Activated CD4-positive, CD25-positive, alpha-beta regulatory T cell treated with anti-CD3 and anti-CD28 coated beads, Interleukin-2, amount 50 U/mL, for 72 hours (primary cell): ENCODE data around the gene PPP2R2C.

Experiments
- DNase-seq: peaks from one replicate; pipeline ENCODE4 v3.0.0; 2021

PPP2R2C gene

GRCh38 chr4:6324999-6325787, 147.2 kb downstream of the PPP2R2C start:
- no peak for DNase-seq

- DNase-seq, result no peak
Measured at GRCh38 chr4:6324461-6324998, 147.9 kb downstream of the PPP2R2C start.

GRCh38 chr4:6322761-6323566, 149.4 kb downstream of the PPP2R2C start:
- DNase-seq, result no peak

- DNase-seq, result no peak
Measured at GRCh38 chr4:6322067-6322760, 150.2 kb downstream of the PPP2R2C start.

DNA sequence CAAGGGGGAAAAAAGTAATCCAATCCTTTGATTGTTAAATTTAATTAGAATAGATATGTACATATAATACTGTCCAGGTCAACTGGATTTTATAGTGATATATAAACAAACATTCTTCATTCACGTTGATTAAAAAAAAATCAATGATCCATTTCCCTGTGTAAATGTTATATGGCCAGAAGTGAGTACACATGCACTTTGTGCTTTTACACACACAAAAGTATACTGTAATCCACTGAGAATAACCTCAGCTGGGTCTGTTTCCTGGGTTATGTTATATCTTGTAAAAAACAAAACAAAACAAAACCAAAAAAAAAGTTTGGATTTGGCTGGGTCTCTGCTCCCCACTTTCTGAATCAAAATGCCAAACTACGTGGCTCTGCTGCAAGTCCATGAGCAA, 151.1 kb downstream of the PPP2R2C start:
- DNase-seq, result no peak

- no peak for DNase-seq
Measured at GRCh38 chr4:6320663-6321062, 151.8 kb downstream of the PPP2R2C start.

DNA sequence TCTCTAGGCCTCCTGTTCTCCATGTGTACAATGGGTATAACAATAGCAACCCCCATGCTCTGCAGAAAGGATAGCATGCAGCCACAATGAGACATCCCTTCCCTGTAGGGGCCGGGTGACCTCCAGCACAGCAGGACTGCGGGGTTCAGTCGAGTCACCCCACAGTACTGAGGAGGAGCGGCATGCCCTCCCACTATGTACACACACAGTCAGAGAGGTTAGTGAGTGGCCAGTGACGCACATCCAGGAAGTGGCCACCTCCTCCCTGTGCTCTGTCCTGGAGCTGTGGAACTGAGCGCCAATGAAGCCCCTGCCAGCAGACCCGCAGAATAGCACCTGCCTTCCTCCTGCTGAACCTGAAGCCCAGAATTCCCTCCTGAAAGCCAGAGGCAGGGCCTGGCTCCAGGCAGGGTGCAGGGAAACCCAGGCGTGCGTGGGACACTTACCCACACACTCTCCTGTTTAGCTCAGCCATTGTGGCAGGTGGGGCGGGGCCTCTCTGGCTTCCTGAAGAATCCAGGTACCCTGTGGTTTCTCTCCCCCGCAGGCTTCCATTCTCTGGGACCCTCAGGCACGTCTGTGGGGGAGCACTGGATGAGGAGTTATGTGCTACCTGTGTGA, 152.8 kb downstream of the PPP2R2C start:
- DNase-seq, result no peak

DNA sequence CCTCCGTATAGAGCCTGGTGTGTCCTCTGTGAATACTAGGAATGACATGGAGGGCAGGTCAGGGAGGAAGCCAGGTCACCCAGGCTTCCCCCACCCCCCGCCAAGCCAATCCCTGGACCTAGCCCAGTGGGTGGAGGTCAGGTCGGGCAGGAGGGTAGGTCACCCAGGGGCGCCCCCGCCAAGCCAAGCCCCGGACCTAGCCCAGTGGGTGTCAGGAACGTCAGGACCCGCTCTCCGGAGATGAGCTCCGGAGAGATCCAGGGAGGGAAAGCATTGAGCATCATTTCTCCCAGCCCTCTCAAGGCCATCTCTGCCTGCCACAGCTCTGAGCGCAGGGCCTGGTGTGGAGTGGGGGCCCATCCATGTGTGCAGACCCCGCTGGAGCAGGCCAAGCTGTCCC, 154.2 kb downstream of the PPP2R2C start:
- no peak for DNase-seq

DNA sequence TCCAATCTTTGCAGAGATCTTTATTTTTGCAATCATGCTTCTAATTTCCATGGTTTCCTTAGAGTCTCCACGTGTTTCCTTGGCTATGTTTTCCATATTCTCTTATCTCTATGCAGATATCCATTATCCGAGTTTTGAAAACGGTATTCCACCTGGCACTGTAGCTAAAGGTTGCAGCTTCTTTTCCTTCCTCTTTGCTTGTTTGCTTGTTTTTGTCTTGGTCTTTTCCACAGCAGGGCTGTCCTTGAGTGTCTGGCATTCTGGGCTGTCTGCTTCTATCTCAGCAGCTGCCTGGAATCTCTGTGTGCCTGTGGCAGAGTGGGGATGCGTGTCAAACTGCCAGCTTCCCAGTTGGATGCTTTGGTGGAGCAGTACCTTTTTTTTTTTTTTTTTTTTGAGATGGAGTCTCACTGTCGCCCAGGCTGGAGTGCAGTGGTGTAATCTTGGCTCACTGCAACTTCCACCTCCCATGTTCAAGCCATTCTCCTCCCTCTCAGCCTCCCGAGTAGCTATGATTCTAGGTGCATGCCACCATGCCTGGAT, 155.9 kb downstream of the PPP2R2C start:
- DNase-seq, result no peak

GRCh38 chr4:6313216-6313615, 159.2 kb downstream of the PPP2R2C start:
- DNase-seq, result no peak

DNA sequence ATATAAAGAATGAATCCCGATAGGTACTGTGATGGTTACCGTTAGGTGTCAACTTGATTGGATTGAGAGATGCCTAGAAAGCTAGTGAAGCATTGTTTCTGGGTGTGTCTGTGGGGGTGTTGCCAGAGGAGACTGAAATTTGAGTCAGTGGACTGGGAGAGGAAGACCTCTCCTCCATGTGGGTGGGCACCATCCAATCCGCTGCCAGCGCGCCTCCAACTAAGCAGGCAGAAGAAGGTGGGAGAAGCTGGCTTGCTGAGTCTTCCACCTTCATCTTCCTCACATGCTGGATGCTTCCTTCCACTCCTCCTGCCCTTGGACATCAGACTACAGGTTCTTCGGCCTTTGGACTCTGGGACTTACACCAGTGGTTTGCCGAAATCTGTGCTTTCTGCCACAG, 162.6 kb downstream of the PPP2R2C start:
- no peak for DNase-seq

GRCh38 chr4:6308899-6309643, 163.3 kb downstream of the PPP2R2C start:
- no peak for DNase-seq

- no peak for DNase-seq
Measured at GRCh38 chr4:6307891-6308290, 164.5 kb downstream of the PPP2R2C start.

GRCh38 chr4:6307230-6307629, 165.2 kb downstream of the PPP2R2C start:
- DNase-seq, result no peak

DNA sequence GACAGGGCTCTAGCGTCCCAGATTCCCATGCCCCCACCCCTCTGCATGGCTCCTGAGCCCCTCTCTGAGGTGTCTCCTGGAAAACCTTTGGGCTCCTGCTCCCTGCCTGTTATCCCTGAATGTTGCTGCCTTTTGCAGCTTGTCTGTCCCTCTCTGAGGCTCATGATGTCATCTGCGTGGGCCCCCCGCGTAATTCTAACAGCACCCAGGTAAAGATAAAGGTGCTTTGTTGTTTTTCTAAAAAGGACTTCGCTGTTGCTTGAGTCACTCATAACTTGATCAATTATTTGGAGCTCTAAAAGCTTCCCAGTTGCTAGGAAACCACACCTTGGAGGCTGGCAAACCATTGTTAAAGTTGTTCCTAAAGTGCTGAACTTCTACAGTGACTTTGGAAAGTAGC, 166.1 kb downstream of the PPP2R2C start:
- no peak for DNase-seq

- DNase-seq, result no peak
Measured at GRCh38 chr4:6303943-6304342, 168.5 kb downstream of the PPP2R2C start.

DNA sequence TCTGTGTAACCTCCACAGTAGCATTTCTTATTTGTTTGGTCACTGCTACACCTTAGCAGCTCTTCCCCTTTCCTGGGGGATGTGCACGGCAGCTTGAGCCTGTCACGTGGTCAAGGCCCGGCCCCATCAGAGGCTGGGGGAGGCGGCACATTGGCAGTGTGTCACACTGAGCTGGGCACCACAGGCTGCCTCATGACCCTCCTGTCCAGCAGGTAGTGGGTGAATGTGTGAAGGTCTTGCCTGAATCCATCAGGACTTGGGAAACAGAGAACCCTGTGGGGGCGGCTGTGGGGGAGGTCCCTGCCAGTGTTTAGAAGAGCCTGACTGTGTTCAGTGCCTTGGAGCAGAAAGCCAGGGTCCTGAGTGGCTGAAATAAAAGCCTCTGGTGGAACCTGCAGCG, 169.5 kb downstream of the PPP2R2C start:
- no peak for DNase-seq

DNA sequence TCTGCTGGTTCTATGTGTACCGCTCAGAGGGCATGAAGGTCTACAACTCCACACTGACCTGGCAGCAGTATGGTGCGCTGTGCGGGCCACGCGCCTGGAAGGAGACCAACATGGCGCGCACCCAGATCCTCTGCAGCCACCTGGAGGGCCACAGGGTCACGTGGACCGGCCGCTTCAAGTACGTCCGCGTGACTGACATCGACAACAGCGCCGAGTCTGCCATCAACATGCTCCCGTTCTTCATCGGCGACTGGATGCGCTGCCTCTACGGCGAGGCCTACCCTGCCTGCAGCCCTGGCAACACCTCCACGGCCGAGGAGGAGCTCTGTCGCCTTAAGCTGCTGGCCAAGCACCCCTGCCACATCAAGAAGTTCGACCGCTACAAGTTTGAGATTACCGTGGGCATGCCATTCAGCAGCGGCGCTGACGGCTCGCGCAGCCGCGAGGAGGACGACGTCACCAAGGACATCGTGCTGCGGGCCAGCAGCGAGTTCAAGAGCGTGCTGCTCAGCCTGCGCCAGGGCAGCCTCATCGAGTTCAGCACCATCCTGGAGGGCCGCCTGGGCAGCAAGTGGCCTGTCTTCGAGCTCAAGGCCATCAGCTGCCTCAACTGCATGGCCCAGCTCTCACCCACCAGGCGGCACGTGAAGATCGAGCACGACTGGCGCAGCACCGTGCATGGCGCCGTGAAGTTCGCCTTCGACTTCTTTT, 170.5 kb downstream of the PPP2R2C start:
- DNase-seq, result no peak

- DNase-seq, result no peak
Measured at GRCh38 chr4:6301051-6301731, 171.2 kb downstream of the PPP2R2C start.

- no peak for DNase-seq
Measured at GRCh38 chr4:6300359-6300758, 172.1 kb downstream of the PPP2R2C start.

DNA sequence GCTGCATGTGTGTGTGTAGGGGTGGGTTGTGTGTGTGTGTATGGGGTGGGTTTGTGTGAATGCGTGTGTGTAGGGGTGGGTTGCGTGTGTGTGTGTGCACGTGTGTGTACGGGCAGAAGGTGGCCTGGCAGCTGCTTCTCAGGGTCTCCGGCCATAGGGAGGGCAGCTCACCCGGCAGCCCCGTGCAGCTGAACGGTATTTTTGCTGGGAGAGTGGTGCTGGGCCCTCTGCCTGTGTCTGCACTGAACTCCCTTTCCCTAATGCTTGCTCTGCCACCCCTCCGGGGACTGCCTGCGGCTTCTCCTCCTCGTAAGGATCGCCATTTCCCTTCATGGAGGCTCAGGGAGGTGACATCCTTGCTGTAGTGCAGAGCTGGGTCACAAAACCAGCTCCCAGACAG, 172.5 kb downstream of the PPP2R2C start:
- DNase-seq, result no peak
